ENCODE data around the gene RNF207.

RNF207 gene

GRCh38 chr1:6176779-6177178 lies 29.1 kb upstream of the RNF207 start:
- Histone ChIP-seq H3K9ac (ENCODE audit: low read depth, low read length) (no peak overlapping the region), H3K27ac (ENCODE audit: low read depth, low read length) (no peak overlapping the region), H3K27me3 (ENCODE audit: insufficient read depth, low read length) (peaks cover 58% of the 10 kb centered on the region), H3K9me3 (ENCODE audit: insufficient read depth, low read depth, low read length) (no peaks in the 10 kb centered on the region), H3K4me1 (ENCODE audit: insufficient read depth, low read length) (peaks cover 9% of the 10 kb centered on the region; the same call in 1 of the 2 replicates), H3K4me3 (ENCODE audit: low read length) (no peak overlapping the region), H3K36me3 (ENCODE audit: insufficient read depth, low read length) (no peaks in the 10 kb centered on the region)
- 91% methylated on average over 5 of the region's 5 CpGs for WGBS

- WGBS = 92% methylated on average over 18 of the region's 18 CpGs
- Histone ChIP-seq H3K9me3 (ENCODE audit: insufficient read depth, low read depth, low read length) (no peaks in the 10 kb centered on the region), H3K4me1 (ENCODE audit: insufficient read depth, low read length) (peaks cover 10% of the 10 kb centered on the region; the same call in 1 of the 2 replicates), H3K36me3 (ENCODE audit: insufficient read depth, low read length) (no peaks in the 10 kb centered on the region), H3K27me3 (ENCODE audit: insufficient read depth, low read length) (peaks cover 64% of the 10 kb centered on the region), H3K4me3 (ENCODE audit: low read length) (no peak overlapping the region), H3K9ac (ENCODE audit: low read depth, low read length) (no peak overlapping the region), H3K27ac (ENCODE audit: low read depth, low read length) (no peak overlapping the region)
Measured at GRCh38 chr1:6177681-6178380, 28.1 kb upstream of the RNF207 start.

- no peak overlapping the region for H3K27ac ChIP-seq (ENCODE audit: low read depth, low read length)
- H3K4me3 ChIP-seq (ENCODE audit: low read length) = peak overlapping the region; percentile 33
Measured at GRCh38 chr1:6178751-6179563, 27.0 kb upstream of the RNF207 start.

GRCh38 chr1:6179564-6180175 lies 26.2 kb upstream of the RNF207 start:
- Histone ChIP-seq H3K36me3 (ENCODE audit: insufficient read depth, low read length) (peaks cover 4% of the 10 kb centered on the region; the same call in 1 of the 2 replicates), H3K9ac (ENCODE audit: low read depth, low read length) (no peak overlapping the region), H3K4me1 (ENCODE audit: insufficient read depth, low read length) (peaks cover 10% of the 10 kb centered on the region; the same call in 1 of the 2 replicates), H3K27ac (ENCODE audit: low read depth, low read length) (no peak overlapping the region), H3K9me3 (ENCODE audit: insufficient read depth, low read depth, low read length) (no peaks in the 10 kb centered on the region), H3K27me3 (ENCODE audit: insufficient read depth, low read length) (peaks cover 64% of the 10 kb centered on the region), H3K4me3 (ENCODE audit: low read length) (peak overlapping the region; percentile 35)
- WGBS = under 1% methylated on average over 71 of the region's 92 CpGs

More at GRCh38 chr1:6178751-6179563, 27.0 kb upstream of the RNF207 start:
- H3K36me3 ChIP-seq (ENCODE audit: insufficient read depth, low read length) = no peaks in the 10 kb centered on the region
- H3K9ac ChIP-seq (ENCODE audit: low read depth, low read length) = no peak overlapping the region
- peaks cover 64% of the 10 kb centered on the region for H3K27me3 ChIP-seq (ENCODE audit: insufficient read depth, low read length)
- H3K9me3 ChIP-seq (ENCODE audit: insufficient read depth, low read depth, low read length) = no peaks in the 10 kb centered on the region
- 8% methylated on average over 51 of the region's 51 CpGs for WGBS
- peaks cover 10% of the 10 kb centered on the region; the same call in 1 of the 2 replicates for H3K4me1 ChIP-seq (ENCODE audit: insufficient read depth, low read length)

GRCh38 chr1:6180268-6180706 lies 25.6 kb upstream of the RNF207 start, which contains the start of gene CHD5:
Gene CHD5, minus strand, starts transcription at chr1:6180321. Its CDS starts 298 bp downstream, at chr1:6180023.
- no peak within 1 kb of the TSS for H3K9ac ChIP-seq (ENCODE audit: low read depth, low read length)
- no peaks in the 10 kb centered on the region for H3K9me3 ChIP-seq (ENCODE audit: insufficient read depth, low read depth, low read length)
- peak within 1 kb of the TSS; percentile 35 for H3K4me3 ChIP-seq (ENCODE audit: low read length)
- 1% methylated on average over 52 of the region's 57 CpGs for WGBS
- H3K27me3 ChIP-seq (ENCODE audit: insufficient read depth, low read length) = peaks cover 64% of the 10 kb centered on the region
- no peak within 1 kb of the TSS; the same call in 1 of the 2 replicates for H3K27ac ChIP-seq (ENCODE audit: low read depth, low read length)
- H3K36me3 ChIP-seq (ENCODE audit: insufficient read depth, low read length) = peaks cover 10% of the 10 kb centered on the region
- H3K4me1 ChIP-seq (ENCODE audit: insufficient read depth, low read length) = peaks cover 10% of the 10 kb centered on the region; the same call in 1 of the 2 replicates

GRCh38 chr1:6180707-6181311 lies 25.1 kb upstream of the RNF207 start:
- Histone ChIP-seq H3K36me3 (ENCODE audit: insufficient read depth, low read length) (peaks cover 15% of the 10 kb centered on the region), H3K4me3 (ENCODE audit: low read length) (peak overlapping the region; percentile 35; the same call in 1 of the 2 replicates), H3K9ac (ENCODE audit: low read depth, low read length) (no peak overlapping the region), H3K27ac (ENCODE audit: low read depth, low read length) (no peak overlapping the region; the same call in 1 of the 2 replicates), H3K4me1 (ENCODE audit: insufficient read depth, low read length) (peaks cover 15% of the 10 kb centered on the region; the same call in 1 of the 2 replicates), H3K9me3 (ENCODE audit: insufficient read depth, low read depth, low read length) (no peaks in the 10 kb centered on the region), H3K27me3 (ENCODE audit: insufficient read depth, low read length) (peaks cover 63% of the 10 kb centered on the region)
- 7% methylated on average over 36 of the region's 36 CpGs for WGBS

- no peak overlapping the region for H3K9ac ChIP-seq (ENCODE audit: low read depth, low read length)
Measured at GRCh38 chr1:6181347-6181770, 24.6 kb upstream of the RNF207 start.

GRCh38 chr1:6183520-6183989 lies 22.4 kb upstream of the RNF207 start:
- Histone ChIP-seq H3K4me3 (ENCODE audit: low read length) (no peak overlapping the region), H3K9ac (ENCODE audit: low read depth, low read length) (no peak overlapping the region), H3K9me3 (ENCODE audit: insufficient read depth, low read depth, low read length) (no peaks in the 10 kb centered on the region), H3K27me3 (ENCODE audit: insufficient read depth, low read length) (peaks cover 37% of the 10 kb centered on the region), H3K36me3 (ENCODE audit: insufficient read depth, low read length) (peaks cover 38% of the 10 kb centered on the region), H3K4me1 (ENCODE audit: insufficient read depth, low read length) (peaks cover 17% of the 10 kb centered on the region; the same call in 1 of the 2 replicates), H3K27ac (ENCODE audit: low read depth, low read length) (no peak overlapping the region)
- 74% methylated on average over 6 of the region's 6 CpGs for WGBS

More at GRCh38 chr1:6181347-6181770, 24.6 kb upstream of the RNF207 start:
- peaks cover 17% of the 10 kb centered on the region; the same call in 1 of the 2 replicates for H3K4me1 ChIP-seq (ENCODE audit: insufficient read depth, low read length)
- WGBS = 36% methylated on average over 10 of the region's 10 CpGs
- peaks cover 19% of the 10 kb centered on the region for H3K36me3 ChIP-seq (ENCODE audit: insufficient read depth, low read length)
- H3K27ac ChIP-seq (ENCODE audit: low read depth, low read length) = no peak overlapping the region
- H3K9me3 ChIP-seq (ENCODE audit: insufficient read depth, low read depth, low read length) = no peaks in the 10 kb centered on the region
- H3K27me3 ChIP-seq (ENCODE audit: insufficient read depth, low read length) = peaks cover 58% of the 10 kb centered on the region
- H3K4me3 ChIP-seq (ENCODE audit: low read length) = peak overlapping the region; percentile 35; the same call in 1 of the 2 replicates

GRCh38 chr1:6184083-6184783 lies 21.7 kb upstream of the RNF207 start:
- Histone ChIP-seq H3K9ac (ENCODE audit: low read depth, low read length) (no peak overlapping the region), H3K4me1 (ENCODE audit: insufficient read depth, low read length) (peaks cover 17% of the 10 kb centered on the region; the same call in 1 of the 2 replicates), H3K27ac (ENCODE audit: low read depth, low read length) (no peak overlapping the region; the same call in 1 of the 2 replicates), H3K9me3 (ENCODE audit: insufficient read depth, low read depth, low read length) (no peaks in the 10 kb centered on the region), H3K4me3 (ENCODE audit: low read length) (no peak overlapping the region), H3K27me3 (ENCODE audit: insufficient read depth, low read length) (peaks cover 30% of the 10 kb centered on the region), H3K36me3 (ENCODE audit: insufficient read depth, low read length) (peaks cover 44% of the 10 kb centered on the region)
- WGBS = 87% methylated on average over 13 of the region's 13 CpGs

GRCh38 chr1:6185151-6185550 lies 20.8 kb upstream of the RNF207 start:
- Histone ChIP-seq H3K4me1 (ENCODE audit: insufficient read depth, low read length) (peaks cover 17% of the 10 kb centered on the region; the same call in 1 of the 2 replicates), H3K36me3 (ENCODE audit: insufficient read depth, low read length) (peaks cover 54% of the 10 kb centered on the region), H3K27me3 (ENCODE audit: insufficient read depth, low read length) (peaks cover 23% of the 10 kb centered on the region), H3K9me3 (ENCODE audit: insufficient read depth, low read depth, low read length) (no peaks in the 10 kb centered on the region), H3K4me3 (ENCODE audit: low read length) (no peak overlapping the region), H3K27ac (ENCODE audit: low read depth, low read length) (no peak overlapping the region), H3K9ac (ENCODE audit: low read depth, low read length) (no peak overlapping the region)
- 59% methylated on average over 3 of the region's 3 CpGs for WGBS
